Loucy (cell line): ENCODE data around the gene LRBA.

Experiments used
- EZH2phosphoT487 ChIP-seq: fragments of 200-600 bp; IDR thresholded peaks from 2 replicates; pipeline ENCODE4 v1.6.1; 2018; ENCODE audit warnings: antibody characterized with exemption, mild to moderate bottlenecking, moderate library complexity, borderline replicate concordance
- TF ChIP-seq, protein P1 (sequence below): fragments of 200-600 bp; sonication (generic); conservative IDR thresholded peaks from 2 replicates; pipeline ENCODE4 v1.5.1; 2014; ENCODE audit warnings: mild to moderate bottlenecking, antibody characterized with exemption, low read length

DNA sequence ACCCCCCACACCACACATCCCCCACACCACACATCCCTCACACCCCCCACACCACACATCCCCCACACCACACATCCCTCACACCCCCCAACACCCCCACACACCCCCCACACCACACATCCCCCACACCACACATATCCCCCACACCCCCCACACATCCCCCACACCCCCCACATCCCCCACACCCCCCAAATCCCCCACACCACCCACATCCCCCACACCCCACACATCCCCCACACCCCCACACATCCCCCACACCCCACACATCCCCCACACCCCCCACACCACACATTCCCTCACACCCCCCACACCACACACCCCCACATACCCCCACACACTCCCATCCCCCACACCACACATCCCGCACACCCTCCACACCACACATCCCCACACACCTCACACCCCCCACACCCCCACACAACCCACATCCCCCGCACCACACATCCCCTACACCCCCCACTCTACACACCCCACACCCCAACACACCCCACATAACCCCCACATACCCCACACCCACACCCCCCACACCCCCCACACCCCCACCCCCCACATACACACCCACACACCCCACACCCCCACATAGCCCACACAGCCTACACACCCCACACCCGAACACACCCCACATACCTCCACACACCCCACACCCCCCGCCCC lies 764.0 kb downstream of the LRBA start:
- TF ChIP-seq, protein P1, sequence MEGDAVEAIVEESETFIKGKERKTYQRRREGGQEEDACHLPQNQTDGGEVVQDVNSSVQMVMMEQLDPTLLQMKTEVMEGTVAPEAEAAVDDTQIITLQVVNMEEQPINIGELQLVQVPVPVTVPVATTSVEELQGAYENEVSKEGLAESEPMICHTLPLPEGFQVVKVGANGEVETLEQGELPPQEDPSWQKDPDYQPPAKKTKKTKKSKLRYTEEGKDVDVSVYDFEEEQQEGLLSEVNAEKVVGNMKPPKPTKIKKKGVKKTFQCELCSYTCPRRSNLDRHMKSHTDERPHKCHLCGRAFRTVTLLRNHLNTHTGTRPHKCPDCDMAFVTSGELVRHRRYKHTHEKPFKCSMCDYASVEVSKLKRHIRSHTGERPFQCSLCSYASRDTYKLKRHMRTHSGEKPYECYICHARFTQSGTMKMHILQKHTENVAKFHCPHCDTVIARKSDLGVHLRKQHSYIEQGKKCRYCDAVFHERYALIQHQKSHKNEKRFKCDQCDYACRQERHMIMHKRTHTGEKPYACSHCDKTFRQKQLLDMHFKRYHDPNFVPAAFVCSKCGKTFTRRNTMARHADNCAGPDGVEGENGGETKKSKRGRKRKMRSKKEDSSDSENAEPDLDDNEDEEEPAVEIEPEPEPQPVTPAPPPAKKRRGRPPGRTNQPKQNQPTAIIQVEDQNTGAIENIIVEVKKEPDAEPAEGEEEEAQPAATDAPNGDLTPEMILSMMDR = no peak
- TF ChIP-seq EZH2phosphoT487 = no peak
